ENCODE data around the gene TCP11L1. TPM values are rescaled to one million over a fixed set of nuclear protein-coding genes. Genes with fewer than 3 reads are reported as not detected.
"Not testable (repeated sequence)": the region's sequence is repeated elsewhere in the genome, so short reads cannot be mapped to it uniquely, and the experiment has no call there.

Gene TCP11L1
- total and polyA plus RNA-seq, 7 donors, result 4.2 to 70.3 (median 38.7) TPM

DNA sequence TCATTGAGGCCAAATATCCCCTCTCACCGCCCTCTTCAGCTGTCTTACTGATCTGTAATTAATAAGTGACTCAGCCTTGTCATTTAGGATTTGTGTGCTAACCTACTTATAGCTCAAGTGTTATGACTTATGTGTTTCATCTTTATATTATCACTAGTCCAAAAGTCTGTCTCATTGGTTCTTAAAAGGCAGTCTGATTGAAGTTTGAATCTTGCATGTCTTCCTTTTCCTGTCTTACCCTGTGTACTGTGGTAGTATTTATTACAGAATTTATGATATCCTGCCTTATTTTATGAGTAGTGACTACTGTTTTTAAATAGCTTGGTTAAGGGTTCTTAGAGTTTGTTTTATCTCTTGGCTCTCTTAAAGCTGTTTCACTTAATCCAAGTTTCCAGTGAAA, 17.4 kb upstream of the TCP11L1 start:
- H3K27me3 ChIP-seq, result no peaks in the 10 kb centered on the region
- H3K36me3 ChIP-seq, result peaks cover 0 to 2% (median 0%) of the 10 kb centered on the region in 4 donors
- peaks cover 0 to 14% (median 2%) of the 10 kb centered on the region in 4 donors for H3K4me1 ChIP-seq
- no peak for TF ChIP-seq EP300 (IDR thresholded peaks at IDR 0.05)
- no peak for TF ChIP-seq POLR2A (IDR thresholded peaks at IDR 0.05)
- no peak for TF ChIP-seq POLR2AphosphoS5 (IDR thresholded peaks at IDR 0.05)
- TF ChIP-seq, protein P1, sequence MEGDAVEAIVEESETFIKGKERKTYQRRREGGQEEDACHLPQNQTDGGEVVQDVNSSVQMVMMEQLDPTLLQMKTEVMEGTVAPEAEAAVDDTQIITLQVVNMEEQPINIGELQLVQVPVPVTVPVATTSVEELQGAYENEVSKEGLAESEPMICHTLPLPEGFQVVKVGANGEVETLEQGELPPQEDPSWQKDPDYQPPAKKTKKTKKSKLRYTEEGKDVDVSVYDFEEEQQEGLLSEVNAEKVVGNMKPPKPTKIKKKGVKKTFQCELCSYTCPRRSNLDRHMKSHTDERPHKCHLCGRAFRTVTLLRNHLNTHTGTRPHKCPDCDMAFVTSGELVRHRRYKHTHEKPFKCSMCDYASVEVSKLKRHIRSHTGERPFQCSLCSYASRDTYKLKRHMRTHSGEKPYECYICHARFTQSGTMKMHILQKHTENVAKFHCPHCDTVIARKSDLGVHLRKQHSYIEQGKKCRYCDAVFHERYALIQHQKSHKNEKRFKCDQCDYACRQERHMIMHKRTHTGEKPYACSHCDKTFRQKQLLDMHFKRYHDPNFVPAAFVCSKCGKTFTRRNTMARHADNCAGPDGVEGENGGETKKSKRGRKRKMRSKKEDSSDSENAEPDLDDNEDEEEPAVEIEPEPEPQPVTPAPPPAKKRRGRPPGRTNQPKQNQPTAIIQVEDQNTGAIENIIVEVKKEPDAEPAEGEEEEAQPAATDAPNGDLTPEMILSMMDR (IDR thresholded peaks at IDR 0.05), result no peak
- H3K27ac ChIP-seq, result no peak overlapping the region
- H3K4me3 ChIP-seq, result no peak overlapping the region
- DNase-seq, result no peak
- 44 to 68% methylated on average over 1 of the region's 1 CpG for WGBS, 2 donors
- no peaks in the 10 kb centered on the region for H3K9me3 ChIP-seq
- intact Hi-C loops (cut with DNase I), result no loop called here

DNA sequence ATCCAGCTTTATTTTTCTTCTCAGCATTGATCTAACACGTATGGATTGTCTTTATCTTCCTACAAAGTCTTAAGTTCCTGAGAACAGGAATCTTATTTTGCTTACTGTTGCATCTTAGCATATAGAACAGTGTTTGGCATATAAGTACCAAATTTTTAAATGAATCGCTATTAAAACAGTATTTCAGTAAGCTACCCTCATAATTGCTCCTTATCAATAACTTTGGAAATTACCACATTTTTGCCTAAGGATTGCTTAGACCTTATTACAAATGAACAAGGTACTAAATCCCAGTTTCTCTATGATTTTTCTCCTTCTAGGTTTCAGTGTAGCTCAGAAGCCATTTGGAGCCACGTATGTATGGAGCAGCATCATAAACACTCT, 14.0 kb upstream of the TCP11L1 start:
- DNase-seq, result no peak
- Histone ChIP-seq H3K9me3 (no peaks in the 10 kb centered on the region), H3K4me1 (peaks cover 0 to 9% (median 0%) of the 10 kb centered on the region in 4 donors), H3K36me3 (peaks cover 0 to 7% (median 0%) of the 10 kb centered on the region in 4 donors), H3K4me3 (no peak overlapping the region), H3K27me3 (no peaks in the 10 kb centered on the region), H3K27ac (no peak overlapping the region)
- no peak for TF ChIP-seq EP300 (IDR thresholded peaks at IDR 0.05)
- TF ChIP-seq, protein P1 (IDR thresholded peaks at IDR 0.05), result no peak
- no peak for TF ChIP-seq POLR2AphosphoS5 (IDR thresholded peaks at IDR 0.05)
- TF ChIP-seq POLR2A (IDR thresholded peaks at IDR 0.05), result no peak
- intact Hi-C loops (cut with DNase I), result no loop called here
- 85 to 88% methylated on average over 3 of the region's 3 CpGs for WGBS, 2 donors

DNA sequence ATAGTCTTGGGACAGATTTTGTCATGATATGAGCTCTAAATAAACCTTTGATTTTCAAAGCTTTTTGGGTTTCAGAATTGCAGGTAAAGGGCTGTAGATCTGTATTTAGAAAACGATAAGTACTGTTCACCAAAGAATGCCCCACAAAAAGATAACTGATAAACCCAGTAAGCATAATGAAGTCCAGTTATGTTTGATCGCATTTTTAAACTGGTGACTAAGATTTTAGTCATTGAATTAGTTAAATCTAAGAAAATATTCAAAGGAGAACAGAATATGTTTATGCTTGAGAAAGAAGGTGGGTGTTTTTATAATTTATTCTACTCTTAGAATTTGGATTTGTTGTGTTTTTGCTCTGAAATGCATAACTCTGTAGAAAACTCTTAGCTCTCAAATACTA, 12.1 kb upstream of the TCP11L1 start:
- Histone ChIP-seq H3K9me3 (no peaks in the 10 kb centered on the region), H3K27me3 (no peaks in the 10 kb centered on the region), H3K4me1 (peaks cover 0 to 5% (median 0%) of the 10 kb centered on the region in 4 donors), H3K27ac (no peak overlapping the region), H3K4me3 (no peak overlapping the region), H3K36me3 (peaks cover 0 to 7% (median 0%) of the 10 kb centered on the region in 4 donors)
- TF ChIP-seq, protein P1 (IDR thresholded peaks at IDR 0.05), result no peak
- no peak for TF ChIP-seq EP300 (IDR thresholded peaks at IDR 0.05)
- TF ChIP-seq POLR2A (IDR thresholded peaks at IDR 0.05), result no peak
- TF ChIP-seq POLR2AphosphoS5 (IDR thresholded peaks at IDR 0.05), result no peak
- 88 to 91% methylated on average over 2 of the region's 2 CpGs for WGBS, 2 donors
- no peak for DNase-seq
- intact Hi-C loops (cut with DNase I), result no loop called here

DNA sequence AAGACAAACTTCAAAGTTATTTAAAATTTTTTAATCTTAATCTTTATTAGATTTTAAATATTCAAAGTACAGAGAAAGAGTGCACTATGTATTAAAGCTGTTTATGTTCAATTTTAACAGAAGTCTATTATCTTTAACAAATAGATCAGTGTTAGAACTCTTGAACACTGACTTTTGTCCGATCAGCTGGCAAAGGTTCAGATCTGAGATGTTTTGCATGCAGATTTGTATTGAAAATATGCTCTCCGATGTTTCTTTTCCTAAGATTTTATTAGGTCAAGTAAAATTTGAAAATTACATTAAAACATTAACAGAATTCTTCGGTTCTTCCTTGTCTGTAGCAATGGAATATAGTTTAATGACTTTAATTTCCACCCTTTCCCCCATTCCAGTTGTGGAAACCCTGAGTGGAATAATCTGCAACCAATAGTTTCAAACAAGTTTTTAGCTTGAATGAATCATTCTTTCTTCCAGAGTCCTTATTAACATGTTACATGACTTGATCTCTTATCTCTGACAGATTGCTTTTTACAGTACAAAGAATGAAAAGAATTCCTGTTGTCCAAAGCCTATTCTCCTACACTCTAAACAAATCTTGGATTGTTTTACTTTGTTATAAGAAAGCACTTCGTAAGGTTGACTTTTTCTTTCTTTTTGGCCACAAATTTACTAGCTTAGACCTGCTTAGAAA, 11.4 kb upstream of the TCP11L1 start:
- no peaks in the 10 kb centered on the region for H3K27me3 ChIP-seq
- H3K27ac ChIP-seq, result no peak overlapping the region
- H3K9me3 ChIP-seq, result no peaks in the 10 kb centered on the region
- 68 to 87% methylated on average over 4 of the region's 4 CpGs for WGBS, 2 donors
- intact Hi-C loops (cut with DNase I), result no loop called here
- H3K4me1 ChIP-seq, result no peaks in the 10 kb centered on the region
- H3K36me3 ChIP-seq, result peaks cover 0 to 7% (median 0%) of the 10 kb centered on the region in 4 donors
- no peak for DNase-seq
- TF ChIP-seq POLR2A (IDR thresholded peaks at IDR 0.05), result no peak
- TF ChIP-seq EP300 (IDR thresholded peaks at IDR 0.05), result no peak
- TF ChIP-seq, protein P1 (IDR thresholded peaks at IDR 0.05), result no peak
- TF ChIP-seq POLR2AphosphoS5 (IDR thresholded peaks at IDR 0.05), result no peak
- no peak overlapping the region for H3K4me3 ChIP-seq

DNA sequence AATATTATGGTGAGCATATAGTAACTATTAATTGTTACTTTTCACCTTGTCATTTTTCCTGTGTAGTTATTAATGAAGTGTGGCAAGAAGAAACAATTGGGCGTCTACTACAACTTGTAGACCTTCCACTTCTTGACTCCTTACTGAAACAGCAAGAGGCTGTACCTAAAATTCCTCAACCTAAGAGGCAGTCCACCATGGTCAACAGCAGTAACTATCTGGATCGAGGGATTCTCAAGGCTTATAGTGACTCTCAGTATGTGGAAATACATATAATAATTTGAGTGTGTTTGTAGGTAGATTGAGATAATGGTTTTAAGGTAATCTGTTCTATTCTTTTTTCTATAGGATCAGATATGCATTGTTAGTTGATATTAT, 10.8 kb upstream of the TCP11L1 start:
- DNase-seq, result no peak
- H3K27ac ChIP-seq, result no peak overlapping the region
- WGBS, 2 donors, result 92 to 96% methylated on average over 2 of the region's 2 CpGs
- no peak for TF ChIP-seq EP300 (IDR thresholded peaks at IDR 0.05)
- TF ChIP-seq, protein P1 (IDR thresholded peaks at IDR 0.05), result no peak
- no peak for TF ChIP-seq POLR2A (IDR thresholded peaks at IDR 0.05)
- no peak for TF ChIP-seq POLR2AphosphoS5 (IDR thresholded peaks at IDR 0.05)
- peaks cover 0 to 7% (median 0%) of the 10 kb centered on the region in 4 donors for H3K36me3 ChIP-seq
- no peaks in the 10 kb centered on the region for H3K4me1 ChIP-seq
- H3K27me3 ChIP-seq, result no peaks in the 10 kb centered on the region
- H3K9me3 ChIP-seq, result no peaks in the 10 kb centered on the region
- intact Hi-C loops (cut with DNase I), result no loop called here
- H3K4me3 ChIP-seq, result no peak overlapping the region

DNA sequence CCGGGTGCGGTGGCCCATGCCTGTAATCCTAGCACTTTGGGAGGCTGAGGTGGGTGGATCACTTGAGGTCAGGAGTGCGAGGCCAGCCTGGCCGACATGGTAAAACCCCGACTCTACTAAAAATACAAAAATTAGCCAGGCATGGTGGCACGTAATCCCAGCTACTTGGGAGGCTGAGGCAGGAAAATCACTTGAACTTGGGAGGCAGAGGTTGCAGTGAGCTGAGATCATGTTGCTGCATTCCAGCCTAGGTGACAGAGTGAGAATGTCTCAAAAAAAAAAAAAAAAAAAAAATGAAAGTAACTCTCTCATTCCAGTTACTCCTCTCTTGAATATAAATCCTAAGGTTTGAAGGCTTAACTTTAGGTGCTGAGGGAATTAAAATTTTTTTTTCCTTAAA, 10.2 kb upstream of the TCP11L1 start:
- H3K36me3 ChIP-seq; H3K27me3 ChIP-seq; H3K27ac ChIP-seq; H3K4me1 ChIP-seq; intact Hi-C loops (cut with DNase I); H3K4me3 ChIP-seq; H3K9me3 ChIP-seq; DNase-seq: not testable (repeated sequence)
- WGBS, 2 donors, result 92 to 97% methylated on average over 6 of the region's 6 CpGs

Measured in sigmoid colon (tissue), 7 donors.